Heart left ventricle (tissue), 13 donors: ENCODE measurements around the gene DVL1.

ENCODE experiments used
- CTCF ChIP-seq, 12 donors: fragments of 200-600 bp; sonication (generic) in 4 of 12; IDR thresholded peaks; one replicate each; pipeline versions ENCODE4 v1.5.0 to v1.8.0; 2018 to 2022; ENCODE audit warnings: antibody characterized with exemption in 12 of 12, mild to moderate bottlenecking in 5 of 12
- POLR2A ChIP-seq, 2 donors: fragments of 450-650 bp; IDR thresholded peaks; one replicate each; pipeline ENCODE4 v1.6.1; 2017; ENCODE audit warnings: antibody characterized with exemption in 2 of 2, mild to moderate bottlenecking in 2 of 2, moderate library complexity in 2 of 2
- donor health status: ischemic (EF 13 %, LVEDD 7.1; RV severe dilation, severe dysfunction).
- donor health status: DM: no; HTN: yes; CAD: no.
- donor health status: DM: no; HTN: no; CAD: no.
- donor health status: ischemic (EF 25% LVEDD 6.9; RV normal size, moderate dysfunction).
- donor health status: ischemic (EF 25% LVEDD 5.7; RV mildly dilated, moderate dysfunction).
- donor health status: ischemic (EF 35%, LVEDD 5.7; RV mildly dilated, moderate dysfunction).
- donor health status: nonischemic (EF 11% LVEDD 7.7; RV severe dilation, severe dysfunction).
- donor health status: DM: yes; HTN: yes; CAD: no.
- donor health status: PGD.
- donor health status: ischemic (EF 29% LVEDD 5.4; RV normal size, mild dysfunction).
- donor health status: nonischemic (EF 23%, LVEDD 6.1; RV moderate dilation, normal function).

GRCh38 chr1:1346501-1346890 is 2.7 kb downstream of the DVL1 start:
- TF ChIP-seq POLR2A (IDR thresholded peaks at IDR 0.05) (no peak), CTCF (IDR thresholded peaks at IDR 0.05) (no peak)
